Neuronal stem cell (in vitro differentiated cells): ENCODE data around the gene EPHA10.

Experiments
- DNase-seq: peaks from one replicate; pipeline ENCODE4 v3.0.0-alpha.2; 2013; ENCODE audit warnings: low spot score
- H2AFZ ChIP-seq: one replicate; pipeline ENCODE4 v1.6.1; 2013; ENCODE audit warnings: mild to moderate bottlenecking, low read length, inconsistent platforms
- H2AK5ac ChIP-seq: 2 replicates; pipeline ENCODE4 v1.6.1; 2013; ENCODE audit warnings: low read depth, mild to moderate bottlenecking, inconsistent platforms, low read length, moderate library complexity, mixed read lengths
- H2BK120ac ChIP-seq: 2 replicates; pipeline ENCODE4 v1.6.1; 2013; ENCODE audit warnings: low read depth, mild to moderate bottlenecking, inconsistent platforms, low read length, moderate library complexity, mixed read lengths
- H2BK12ac ChIP-seq: one replicate; pipeline ENCODE4 v1.6.1; 2013; ENCODE audit warnings: low read length, inconsistent platforms
- H2BK15ac ChIP-seq: 2 replicates; pipeline ENCODE4 v1.6.1; 2013; ENCODE audit warnings: mild to moderate bottlenecking, low read length, inconsistent platforms, mixed read lengths
- H2BK5ac ChIP-seq: one replicate; pipeline ENCODE4 v1.6.1; 2013; ENCODE audit warnings: inconsistent platforms, mild to moderate bottlenecking, low read length, moderate library complexity
- H3K14ac ChIP-seq: one replicate; pipeline ENCODE4 v1.6.1; 2013; ENCODE audit warnings: low read length, inconsistent platforms
- H3K18ac ChIP-seq: 2 replicates; pipeline ENCODE4 v1.6.1; 2013; ENCODE audit warnings: low read length, inconsistent platforms
- H3K23ac ChIP-seq: 2 replicates; pipeline ENCODE4 v1.6.1; 2013; ENCODE audit warnings: low read depth, mild to moderate bottlenecking, mixed read lengths, low read length, inconsistent platforms; ENCODE audit not compliant: poor library complexity
- H3K27ac ChIP-seq: replicated peaks from 3 replicates; pipeline ENCODE4 v1.5.1; 2013; ENCODE audit warnings: low read length, inconsistent platforms
- H3K27me3 ChIP-seq, 3 experiments: 2 replicates each; pipeline ENCODE4 v1.6.1; 2013; ENCODE audit warnings: low read length in 3 of 3, mild to moderate bottlenecking in 2 of 3, inconsistent platforms in 1 of 3, low read depth in 1 of 3, mixed read lengths in 1 of 3, moderate library complexity in 1 of 3; ENCODE audit not compliant: control insufficient read depth in 3 of 3, insufficient read depth in 3 of 3
- H3K36me3 ChIP-seq, 2 donors: replicated peaks in 1 of 2; 2 replicates each; pipeline ENCODE4 v1.6.1; 2013; ENCODE audit warnings: low read length in 2 of 2; ENCODE audit not compliant: control insufficient read depth in 2 of 2, insufficient read depth in 2 of 2
- H3K4ac ChIP-seq: 2 replicates; pipeline ENCODE4 v1.6.1; 2013; ENCODE audit warnings: inconsistent platforms, mild to moderate bottlenecking, low read length, moderate library complexity
- H3K4me1 ChIP-seq, 2 donors: 1 replicate in 1 of 2; 2 replicates in 1 of 2; pipeline ENCODE4 v1.6.1; 2013; ENCODE audit warnings: low read length in 2 of 2, low read depth in 1 of 2; ENCODE audit not compliant: control insufficient read depth in 2 of 2, insufficient read depth in 1 of 2
- H3K4me2 ChIP-seq: one replicate; pipeline ENCODE4 v1.6.1; 2013; ENCODE audit warnings: mild to moderate bottlenecking, low read length, inconsistent platforms; ENCODE audit not compliant: insufficient read depth, poor library complexity, severe bottlenecking
- H3K4me3 ChIP-seq, 2 donors: 2 replicates each; pipeline ENCODE4 v1.5.1; 2013; ENCODE audit warnings: low read length in 2 of 2, mild to moderate bottlenecking in 2 of 2, inconsistent platforms in 1 of 2, moderate library complexity in 1 of 2
- H3K79me1 ChIP-seq: one replicate; pipeline ENCODE4 v1.6.1; 2013; ENCODE audit warnings: low read depth, mild to moderate bottlenecking, inconsistent platforms, low read length, moderate library complexity
- H3K9ac ChIP-seq: one replicate; pipeline ENCODE4 v1.6.1; 2013; ENCODE audit warnings: mild to moderate bottlenecking, low read depth, low read length, inconsistent platforms; ENCODE audit not compliant: poor library complexity
- H3K9me3 ChIP-seq, 2 donors: replicated peaks in 1 of 2; 2 replicates each; pipeline versions ENCODE3 to v1.6.1; 2013; ENCODE audit warnings: low read length in 2 of 2, mild to moderate bottlenecking in 2 of 2, inconsistent platforms in 1 of 2, low read depth in 1 of 2, mixed read lengths in 1 of 2, moderate library complexity in 1 of 2; ENCODE audit not compliant: control insufficient read depth in 2 of 2, insufficient read depth in 1 of 2
- H4K8ac ChIP-seq: one replicate; pipeline ENCODE4 v1.6.1; 2013; ENCODE audit warnings: low read depth, mild to moderate bottlenecking, inconsistent platforms, low read length, moderate library complexity
- H4K91ac ChIP-seq: one replicate; pipeline ENCODE4 v1.6.1; 2013; ENCODE audit warnings: low read length, low read depth, mild to moderate bottlenecking, inconsistent platforms; ENCODE audit not compliant: poor library complexity
- WGBS, 2 donors: extraction: QIAGEN DNeasy Blood & Tissue Kit; methylation state at CpG; one replicate each; pipeline ENCODE4 v1.1.7; 2013; ENCODE audit warnings: missing lambda C conversion rate in 2 of 2, mixed read lengths in 1 of 2; ENCODE audit not compliant: insufficient read length in 2 of 2, insufficient replicate concordance in 1 of 2; ENCODE audit errors: extremely low coverage in 2 of 2; 5-methylcytosine and 5-hydroxymethylcytosine counted together

EPHA10 gene

GRCh38 chr1:37682334-37682987 is 82.5 kb downstream of the EPHA10 start:
- Histone ChIP-seq H3K9ac (no peak overlapping the region), H2BK15ac (no peak overlapping the region), H2BK120ac (no peak overlapping the region), H2AK5ac (no peak overlapping the region), H4K91ac (no peak overlapping the region), H3K14ac (no peak overlapping the region), H2BK12ac (no peak overlapping the region), H3K23ac (no peak overlapping the region), H3K27me3 (peaks cover 0 to 8% (median 0%) of the 10 kb centered on the region in 3 experiments), H3K4me3 (no peak overlapping the region), H3K4ac (no peak overlapping the region), H2BK5ac (no peak overlapping the region), H2AFZ (no peak overlapping the region), H3K4me2 (no peak overlapping the region), H3K79me1 (no peaks in the 10 kb centered on the region), H3K27ac (no peak overlapping the region), H3K4me1 (no peaks in the 10 kb centered on the region), H4K8ac (no peak overlapping the region), H3K9me3 (no peaks in the 10 kb centered on the region), H3K36me3 (peaks cover 27 to 62% of the 10 kb centered on the region in 2 donors), H3K18ac (no peak overlapping the region)
- DNase-seq: peak; percentile 74
- WGBS, 2 donors: no CpG with 5 or more reads among the region's 5 CpGs

GRCh38 chr1:37680933-37681332 is 84.0 kb downstream of the EPHA10 start:
- peaks cover 0 to 23% (median 0%) of the 10 kb centered on the region in 3 experiments for H3K27me3 ChIP-seq
- DNase-seq: no peak
- no peaks in the 10 kb centered on the region for H3K9me3 ChIP-seq
- no peak overlapping the region for H3K9ac ChIP-seq
- H2AK5ac ChIP-seq: no peak overlapping the region
- H3K4me3 ChIP-seq: no peak overlapping the region
- WGBS, 2 donors: no CpG with 5 or more reads among the region's 3 CpGs
- H2BK5ac ChIP-seq: no peak overlapping the region
- no peak overlapping the region for H4K8ac ChIP-seq
- no peak overlapping the region for H2AFZ ChIP-seq
- peaks cover 20 to 50% of the 10 kb centered on the region in 2 donors for H3K36me3 ChIP-seq
- H2BK120ac ChIP-seq: no peak overlapping the region
- no peaks in the 10 kb centered on the region for H3K4me1 ChIP-seq
- no peak overlapping the region for H2BK12ac ChIP-seq
- H2BK15ac ChIP-seq: no peak overlapping the region
- no peak overlapping the region for H3K23ac ChIP-seq
- no peak overlapping the region for H4K91ac ChIP-seq
- H3K4me2 ChIP-seq: no peak overlapping the region
- H3K14ac ChIP-seq: no peak overlapping the region
- H3K79me1 ChIP-seq: no peaks in the 10 kb centered on the region
- no peak overlapping the region for H3K27ac ChIP-seq
- no peak overlapping the region for H3K4ac ChIP-seq
- H3K18ac ChIP-seq: no peak overlapping the region

- Histone ChIP-seq H2AK5ac (no peak overlapping the region), H2BK5ac (no peak overlapping the region), H2BK12ac (no peak overlapping the region), H3K14ac (no peak overlapping the region), H3K27ac (no peak overlapping the region), H4K91ac (no peak overlapping the region), H3K9me3 (no peaks in the 10 kb centered on the region), H3K27me3 (peaks cover 0 to 49% (median 0%) of the 10 kb centered on the region in 3 experiments), H3K79me1 (no peaks in the 10 kb centered on the region), H3K18ac (no peak overlapping the region), H2BK120ac (no peak overlapping the region), H3K4me1 (no peaks in the 10 kb centered on the region), H4K8ac (no peak overlapping the region), H3K4ac (no peak overlapping the region), H2BK15ac (no peak overlapping the region), H2AFZ (no peak overlapping the region), H3K9ac (no peak overlapping the region), H3K4me3 (no peak overlapping the region), H3K36me3 (peaks cover 6 to 21% of the 10 kb centered on the region in 2 donors), H3K4me2 (no peak overlapping the region), H3K23ac (no peak overlapping the region)
- whole genome bisulfite sequencing, 2 donors: no CpG with 5 or more reads among the region's 5 CpGs
- DNase-seq: no peak
Observed at GRCh38 chr1:37677808-37678207, 87.1 kb downstream of the EPHA10 start.

GRCh38 chr1:37677143-37677439 is 87.8 kb downstream of the EPHA10 start:
- H3K23ac ChIP-seq: no peak overlapping the region
- no peaks in the 10 kb centered on the region for H3K79me1 ChIP-seq
- H3K4me1 ChIP-seq: no peaks in the 10 kb centered on the region
- WGBS, 2 donors: no CpG with 5 or more reads among the region's 4 CpGs
- H3K4me3 ChIP-seq: no peak overlapping the region
- H3K18ac ChIP-seq: no peak overlapping the region
- H3K27me3 ChIP-seq: peaks cover 0 to 54% (median 0%) of the 10 kb centered on the region in 3 experiments
- DNase-seq: no peak
- H2BK15ac ChIP-seq: no peak overlapping the region
- no peak overlapping the region for H2AK5ac ChIP-seq
- no peak overlapping the region for H4K8ac ChIP-seq
- no peak overlapping the region for H3K4me2 ChIP-seq
- H2BK120ac ChIP-seq: no peak overlapping the region
- H3K9me3 ChIP-seq: no peaks in the 10 kb centered on the region
- H4K91ac ChIP-seq: no peak overlapping the region
- H3K36me3 ChIP-seq: peaks cover 3 to 15% of the 10 kb centered on the region in 2 donors
- no peak overlapping the region for H3K27ac ChIP-seq
- no peak overlapping the region for H2BK5ac ChIP-seq
- no peak overlapping the region for H3K9ac ChIP-seq
- H2BK12ac ChIP-seq: no peak overlapping the region
- H2AFZ ChIP-seq: no peak overlapping the region
- no peak overlapping the region for H3K14ac ChIP-seq
- H3K4ac ChIP-seq: no peak overlapping the region
